Measurements from ENCODE around the gene CLEC16A.

Gene CLEC16A

GRCh38 chr16:10966129-10966528, 21.8 kb downstream of the CLEC16A start:
- no peak for DNase-seq (ENCODE audit: low spot score)

- peak; percentile 71 for DNase-seq (ENCODE audit: low spot score)
Observed at GRCh38 chr16:10966559-10966958, 22.2 kb downstream of the CLEC16A start.

GRCh38 chr16:10967986-10968385, 23.6 kb downstream of the CLEC16A start:
- no peak for DNase-seq (ENCODE audit: low spot score)

- DNase-seq (ENCODE audit: low spot score) = no peak
Observed at GRCh38 chr16:10968498-10968897, 24.1 kb downstream of the CLEC16A start.

- DNase-seq (ENCODE audit: low spot score) = no peak
Observed at GRCh38 chr16:10969615-10970014, 25.3 kb downstream of the CLEC16A start.

GRCh38 chr16:10970065-10970464, 25.7 kb downstream of the CLEC16A start:
- no peak for DNase-seq (ENCODE audit: low spot score)

- DNase-seq (ENCODE audit: low spot score) = peak; percentile 67
Observed at GRCh38 chr16:10971560-10971961, 27.2 kb downstream of the CLEC16A start.

GRCh38 chr16:10972108-10972818, 27.9 kb downstream of the CLEC16A start:
- DNase-seq (ENCODE audit: low spot score) = no peak

- no peak for DNase-seq (ENCODE audit: low spot score)
Observed at GRCh38 chr16:10972819-10973464, 28.6 kb downstream of the CLEC16A start.

GRCh38 chr16:10976634-10977033, 32.3 kb downstream of the CLEC16A start:
- DNase-seq (ENCODE audit: low spot score) = no peak

GRCh38 chr16:10978124-10978523, 33.8 kb downstream of the CLEC16A start:
- DNase-seq (ENCODE audit: low spot score) = no peak

GRCh38 chr16:10978871-10979446, 34.6 kb downstream of the CLEC16A start:
- DNase-seq (ENCODE audit: low spot score) = no peak

GRCh38 chr16:10979717-10980601, 35.6 kb downstream of the CLEC16A start:
- DNase-seq (ENCODE audit: low spot score) = no peak

GRCh38 chr16:10980813-10981212, 36.4 kb downstream of the CLEC16A start:
- DNase-seq (ENCODE audit: low spot score) = no peak

GRCh38 chr16:10981697-10982216, 37.4 kb downstream of the CLEC16A start:
- DNase-seq (ENCODE audit: low spot score) = peak; percentile 85

- peak; percentile 72 for DNase-seq (ENCODE audit: low spot score)
Observed at GRCh38 chr16:10982465-10983150, 38.2 kb downstream of the CLEC16A start.

GRCh38 chr16:10983159-10983558, 38.8 kb downstream of the CLEC16A start:
- peak; percentile 54 for DNase-seq (ENCODE audit: low spot score)

GRCh38 chr16:10984509-10984908, 40.1 kb downstream of the CLEC16A start:
- DNase-seq (ENCODE audit: low spot score) = peak; percentile 64

- DNase-seq (ENCODE audit: low spot score) = peak; percentile 73
Observed at GRCh38 chr16:10987361-10988163, 43.2 kb downstream of the CLEC16A start.

- peak; percentile 97 for DNase-seq (ENCODE audit: low spot score)
Observed at GRCh38 chr16:10988164-10988803, 43.9 kb downstream of the CLEC16A start.

Data from activated CD4-positive, alpha-beta T cell treated with anti-CD3 and anti-CD28 coated beads, Interleukin-2, Interleukin-4, amounts not matched to agents 100 ng/mL and 50 ng/mL, durations not matched to agents 16 hours and 8 hours (primary cell).